RCC 7860 (cell line): ENCODE data around the gene EXOSC5.
"Not testable (repeated sequence)": the region's sequence is repeated elsewhere in the genome, so short reads cannot be mapped to it uniquely, and the experiment has no call there.

Source experiments
- DNase-seq: peaks from one replicate; pipeline ENCODE4 v3.0.0-alpha.2; 2015; ENCODE audit warnings: low spot score
- FAIRE-seq: peaks from 2 replicates; lab custom pipeline; 2012; peaks lifted over from hg19 to GRCh38; lab: Jason Lieb, UNC

Gene EXOSC5

DNA sequence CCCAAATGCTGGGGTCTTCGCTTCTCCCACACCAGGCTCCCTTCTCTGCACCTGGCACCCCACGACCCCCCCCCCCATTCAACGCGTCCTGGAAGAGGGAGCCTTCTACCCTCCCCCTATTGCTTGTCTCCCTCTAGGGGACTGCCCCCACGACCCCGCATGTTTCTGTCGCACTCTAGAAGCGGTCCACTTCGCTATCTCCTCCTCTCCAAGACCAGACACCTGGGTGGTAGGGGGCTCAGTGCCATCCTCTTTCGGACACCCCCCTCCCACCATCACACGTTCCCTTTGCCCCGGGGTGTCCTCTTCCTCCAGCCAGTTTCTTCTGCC lies 44.9 kb downstream of the EXOSC5 start:
- FAIRE-seq (no peak), DNase-seq (no peak)

DNA sequence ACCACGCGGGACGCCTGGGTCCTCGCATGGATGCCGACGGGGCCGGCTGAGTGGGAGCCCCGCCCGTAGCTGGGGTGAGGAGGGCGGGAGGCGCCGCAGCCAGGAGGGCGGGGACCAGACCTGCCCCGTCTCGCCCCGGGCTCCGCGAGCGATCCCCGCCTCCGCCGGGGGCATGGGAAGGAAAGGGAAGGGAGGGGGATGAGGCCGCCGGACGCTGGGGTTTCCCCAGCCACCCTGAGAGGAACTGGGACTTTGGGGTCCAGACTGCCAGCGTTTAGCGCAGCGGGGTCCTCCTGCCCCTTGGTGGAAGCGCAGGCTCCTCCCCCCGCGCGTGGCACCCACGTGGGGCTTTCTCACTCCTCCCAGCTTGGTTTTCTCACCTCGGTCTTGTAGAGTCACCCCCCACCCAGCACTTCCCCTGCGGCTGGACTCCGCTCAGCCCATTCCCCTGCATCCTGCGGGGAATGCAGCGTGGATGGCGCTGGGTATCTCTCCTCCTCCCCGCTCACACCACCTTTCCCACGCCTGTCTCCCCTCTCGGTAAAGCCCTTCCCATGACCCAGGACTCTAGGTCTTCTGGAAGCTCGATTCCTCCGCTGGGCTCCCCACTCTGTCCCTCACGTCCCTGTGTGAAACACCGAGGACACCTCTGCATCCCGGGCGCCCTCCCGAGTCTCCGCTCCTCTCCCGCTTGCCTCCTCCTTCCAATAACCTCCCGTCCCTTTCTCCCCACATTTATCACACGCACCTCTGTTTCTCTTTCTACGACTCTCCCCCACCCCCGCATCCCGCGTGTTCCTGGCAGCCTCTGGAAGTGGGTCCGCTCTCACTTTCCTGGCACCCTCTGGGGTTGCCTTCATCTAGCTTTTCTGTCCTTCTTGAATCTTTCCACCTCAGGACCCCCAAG lies 45.6 kb downstream of the EXOSC5 start:
- FAIRE-seq (no peak), DNase-seq (no peak)

DNA sequence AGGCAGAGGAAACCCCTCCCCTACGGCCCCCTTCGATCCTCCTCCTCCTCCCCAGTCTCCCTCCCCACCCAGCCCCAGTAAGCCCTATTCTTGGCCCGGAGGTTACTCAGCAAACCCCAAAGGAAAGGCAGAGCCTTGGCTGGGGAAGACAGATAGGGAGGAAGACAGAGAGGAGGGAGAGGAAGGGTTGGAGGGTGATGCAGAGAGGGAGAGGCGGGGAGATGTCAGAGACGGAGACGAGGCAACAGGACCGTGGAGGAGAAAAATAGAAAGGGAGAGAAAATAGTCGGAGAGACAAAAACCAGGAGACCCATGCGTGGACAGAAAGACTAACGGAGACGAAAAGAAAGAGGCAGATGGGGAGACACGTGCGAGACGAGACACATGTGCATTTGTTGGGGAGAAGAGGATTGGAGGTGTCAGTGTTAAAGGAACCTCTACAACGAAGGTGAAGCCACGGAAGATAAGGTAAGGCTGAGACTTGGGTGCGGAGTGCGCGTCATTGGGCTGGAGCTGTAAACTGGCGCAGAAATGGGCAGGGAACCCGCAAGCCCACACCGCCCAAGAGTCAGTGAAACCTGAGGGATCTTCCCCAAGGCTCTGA lies 46.3 kb downstream of the EXOSC5 start:
- FAIRE-seq = no peak
- no peak for DNase-seq

DNA sequence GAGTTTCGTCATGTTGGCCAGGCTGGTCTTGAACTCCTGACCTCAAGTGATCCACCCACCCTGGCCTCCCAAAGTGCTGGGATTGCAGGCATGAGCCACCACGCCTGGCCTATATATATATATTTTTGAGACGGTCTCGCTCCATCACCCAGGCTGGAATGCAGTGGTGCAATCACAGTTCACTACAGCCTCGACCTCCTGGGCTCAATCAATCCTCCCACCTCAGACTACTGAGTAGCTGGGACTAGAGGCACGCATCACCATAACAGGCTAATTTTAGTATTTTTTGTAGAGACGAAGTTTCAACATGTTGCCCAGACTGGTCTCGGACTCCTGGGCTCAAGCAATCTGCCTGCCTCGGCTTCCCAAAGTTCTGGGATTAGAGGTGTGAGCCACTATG lies 50.2 kb downstream of the EXOSC5 start:
- FAIRE-seq = not testable (repeated sequence)

DNA sequence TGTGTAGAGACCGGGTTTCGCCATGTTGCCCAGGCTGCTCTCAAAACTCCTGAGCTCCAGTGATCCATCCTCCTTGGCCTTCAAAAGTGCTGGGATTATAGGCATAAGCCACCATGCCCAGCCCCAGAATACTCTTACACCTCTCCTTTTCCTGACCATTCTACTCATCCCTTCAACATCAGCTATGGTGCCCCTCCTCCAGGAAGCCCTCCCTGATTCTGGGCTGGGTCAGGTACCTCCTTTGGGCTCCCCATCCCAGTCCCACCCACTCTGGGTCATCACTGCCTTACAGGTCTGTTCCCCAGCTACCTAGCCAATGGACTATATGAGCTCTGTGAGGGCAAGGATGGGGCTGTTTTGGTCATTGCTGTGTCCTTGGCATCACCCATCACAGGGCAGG lies 53.0 kb downstream of the EXOSC5 start:
- no peak for DNase-seq

More for the DNA sequence above, 50.2 kb downstream of the EXOSC5 start:
- not testable (repeated sequence) for DNase-seq

DNA sequence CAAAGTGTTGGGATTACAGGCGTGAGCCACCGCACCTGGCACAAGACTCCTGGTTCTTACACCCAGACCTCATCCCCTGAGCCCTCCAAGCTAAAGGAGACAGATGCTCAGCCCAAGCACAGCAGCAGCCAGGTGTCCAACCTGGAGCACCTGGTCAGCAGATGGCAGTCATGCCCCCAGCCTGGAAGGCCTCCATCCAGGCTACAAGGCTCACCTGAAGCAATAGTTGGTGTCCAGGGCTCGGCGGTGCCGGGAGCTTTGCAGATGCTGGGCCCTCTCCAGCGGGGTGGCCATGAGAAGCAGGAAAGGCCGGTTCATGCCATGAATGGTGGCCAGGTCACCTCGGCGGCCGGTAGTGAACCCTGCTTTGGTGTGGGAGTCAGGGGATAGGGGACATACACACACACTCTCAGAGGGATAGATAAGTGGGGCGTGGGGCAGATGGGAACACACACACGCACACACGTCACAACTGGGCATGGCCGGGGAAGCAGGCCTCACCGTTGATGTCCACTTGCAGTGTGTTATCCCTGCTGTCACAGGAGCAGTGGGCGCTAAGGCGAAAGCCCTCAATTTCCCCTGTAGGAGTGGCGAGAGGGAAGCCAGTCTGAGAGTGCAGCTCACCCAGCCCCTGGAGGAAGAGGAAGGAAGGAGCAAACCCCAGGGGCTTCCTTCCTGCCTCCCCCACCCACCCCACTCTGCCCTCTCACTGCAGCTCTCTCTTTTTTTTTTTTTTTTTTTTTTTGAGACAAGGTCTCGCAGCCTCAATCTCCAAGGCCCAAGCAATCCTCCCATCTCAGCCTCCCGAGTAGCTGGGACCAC lies 55.3 kb downstream of the EXOSC5 start:
- FAIRE-seq = no peak
- no peak for DNase-seq

More for the DNA sequence above, 53.0 kb downstream of the EXOSC5 start:
- no peak for FAIRE-seq

DNA sequence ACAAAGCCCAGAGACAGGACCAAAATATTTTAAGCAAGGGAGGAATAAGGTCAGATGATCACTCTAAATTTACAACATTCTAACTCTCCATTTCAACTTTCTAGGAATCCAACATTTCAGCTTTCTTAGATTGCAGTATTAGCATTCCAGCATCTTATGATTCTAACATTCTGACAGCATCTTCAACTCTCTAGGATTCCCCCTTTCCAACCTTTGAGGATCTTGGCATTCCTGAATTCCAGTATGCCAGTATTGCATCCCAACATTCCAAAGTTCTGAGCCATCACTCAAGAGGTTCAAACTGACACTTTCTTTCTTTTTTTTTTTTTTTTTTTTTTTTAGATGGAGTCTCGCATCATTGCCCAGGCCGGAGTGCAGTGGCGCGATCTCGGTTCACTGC lies 57.2 kb downstream of the EXOSC5 start:
- DNase-seq (peak; percentile 86), FAIRE-seq (peak; percentile 90)
